ENCODE results near the gene COBLL1. TPM values are rescaled to one million over a fixed set of nuclear protein-coding genes. Genes with fewer than 3 reads are reported as not detected.

COBLL1 gene
- total RNA-seq, 1 experiment from 2014 or later: 8.0 TPM

- no peak overlapping the region for H2AFZ ChIP-seq
- H3K79me2 ChIP-seq (ENCODE audit: low read depth): no peaks in the 10 kb centered on the region
- DNase-seq: no peak
- BruUV-seq (replicated peaks): no TSS peak
- no peaks in the 10 kb centered on the region for H3K9me3 ChIP-seq (ENCODE audit: insufficient read depth, low read depth)
- ChIA-PET CTCF (no interaction called here), POLR2A (ENCODE audit: unreplicated experiment) (no interaction called here)
- no peak overlapping the region for H3K4me3 ChIP-seq
- H3K27ac ChIP-seq: no peak overlapping the region
- H3K36me3 ChIP-seq (ENCODE audit: low read depth): no peaks in the 10 kb centered on the region
- 0 out of 2 replicates have a peak, but pooled peaks cover 2% of the 10 kb centered on the region for H3F3A ChIP-seq (ENCODE audit: insufficient read depth, low read depth)
- intact Hi-C loops (cut with micrococcal nuclease; ENCODE audit: unreplicated experiment): no loop called here
- H3K4me1 ChIP-seq (replicated peaks; ENCODE audit: insufficient read depth): 0 out of 2 replicates have a peak, but pooled peaks cover 7% of the 10 kb centered on the region
- no peaks in the 10 kb centered on the region for H3K9me2 ChIP-seq (ENCODE audit: insufficient read depth)
- H3K27me3 ChIP-seq (ENCODE audit: insufficient read depth, low read depth): no peaks in the 10 kb centered on the region
- TF ChIP-seq CTCF (conservative IDR thresholded peaks at IDR 0.05) (no peak), EZH2 (IDR thresholded peaks at IDR 0.05; ENCODE audit: low read depth) (no peak)
- H4K20me1 ChIP-seq (ENCODE audit: insufficient read depth): no peaks in the 10 kb centered on the region
- no peak overlapping the region for H3K4me2 ChIP-seq
These were observed 6.5 kb upstream of the COBLL1 start for GRCh38 chr2:164847981-164848741.

- no peak overlapping the region for H3K4me3 ChIP-seq
- H3K27me3 ChIP-seq (ENCODE audit: insufficient read depth, low read depth): no peaks in the 10 kb centered on the region
- BruUV-seq (replicated peaks): no TSS peak
- CTCF ChIA-PET: no interaction called here
- H2AFZ ChIP-seq: no peak overlapping the region
- no peaks in the 10 kb centered on the region for H4K20me1 ChIP-seq (ENCODE audit: insufficient read depth)
- intact Hi-C loops (cut with micrococcal nuclease; ENCODE audit: unreplicated experiment): no loop called here
- no peak for DNase-seq
- H3K27ac ChIP-seq: no peak overlapping the region
- no peak overlapping the region for H3K4me2 ChIP-seq
- H3K4me1 ChIP-seq (replicated peaks; ENCODE audit: insufficient read depth): 0 out of 2 replicates have a peak, but pooled peaks cover 10% of the 10 kb centered on the region
- no peaks in the 10 kb centered on the region for H3K9me2 ChIP-seq (ENCODE audit: insufficient read depth)
- no peaks in the 10 kb centered on the region for H3K9me3 ChIP-seq (ENCODE audit: insufficient read depth, low read depth)
- H3F3A ChIP-seq (ENCODE audit: insufficient read depth, low read depth): 0 out of 2 replicates have a peak, but pooled peaks cover 6% of the 10 kb centered on the region
- H3K79me2 ChIP-seq (ENCODE audit: low read depth): no peaks in the 10 kb centered on the region
- H3K36me3 ChIP-seq (ENCODE audit: low read depth): no peaks in the 10 kb centered on the region
- no peak for TF ChIP-seq CTCF (conservative IDR thresholded peaks at IDR 0.05)
- TF ChIP-seq EZH2 (IDR thresholded peaks at IDR 0.05; ENCODE audit: low read depth): no peak
- POLR2A ChIA-PET (ENCODE audit: unreplicated experiment): no interaction called here
These were observed 5.7 kb upstream of the COBLL1 start for GRCh38 chr2:164847291-164847690.

GRCh38 chr2:164846276-164846675, 4.7 kb upstream of the COBLL1 start:
- Histone ChIP-seq H2AFZ (no peak overlapping the region), H3K79me2 (ENCODE audit: low read depth) (no peaks in the 10 kb centered on the region), H3K9me3 (ENCODE audit: insufficient read depth, low read depth) (no peaks in the 10 kb centered on the region), H4K20me1 (ENCODE audit: insufficient read depth) (no peaks in the 10 kb centered on the region), H3K4me3 (no peak overlapping the region), H3K27ac (no peak overlapping the region), H3K4me1 (replicated peaks; ENCODE audit: insufficient read depth) (0 out of 2 replicates have a peak, but pooled peaks cover 10% of the 10 kb centered on the region), H3K9me2 (ENCODE audit: insufficient read depth) (no peaks in the 10 kb centered on the region), H3K4me2 (no peak overlapping the region), H3K27me3 (ENCODE audit: insufficient read depth, low read depth) (no peaks in the 10 kb centered on the region), H3K36me3 (ENCODE audit: low read depth) (no peaks in the 10 kb centered on the region), H3F3A (ENCODE audit: insufficient read depth, low read depth) (0 out of 2 replicates have a peak, but pooled peaks cover 6% of the 10 kb centered on the region)
- intact Hi-C loops (cut with micrococcal nuclease; ENCODE audit: unreplicated experiment): no loop called here
- DNase-seq: no peak
- POLR2A ChIA-PET (ENCODE audit: unreplicated experiment): no interaction called here
- CTCF ChIA-PET: no interaction called here
- TF ChIP-seq EZH2 (IDR thresholded peaks at IDR 0.05; ENCODE audit: low read depth): no peak
- no TSS peak for BruUV-seq (replicated peaks)
